NK-92 (cell line): ENCODE measurements around the gene PPP1R13L.
"Not testable (repeated sequence)": the region's sequence is repeated elsewhere in the genome, so short reads cannot be mapped to it uniquely, and the experiment has no call there.

ENCODE experiments used
- DNase-seq: peaks from one replicate; lab custom pipeline; 2025; ENCODE audit not compliant: unreplicated experiment; lab: John Stamatoyannopoulos, UW

Gene PPP1R13L

DNA sequence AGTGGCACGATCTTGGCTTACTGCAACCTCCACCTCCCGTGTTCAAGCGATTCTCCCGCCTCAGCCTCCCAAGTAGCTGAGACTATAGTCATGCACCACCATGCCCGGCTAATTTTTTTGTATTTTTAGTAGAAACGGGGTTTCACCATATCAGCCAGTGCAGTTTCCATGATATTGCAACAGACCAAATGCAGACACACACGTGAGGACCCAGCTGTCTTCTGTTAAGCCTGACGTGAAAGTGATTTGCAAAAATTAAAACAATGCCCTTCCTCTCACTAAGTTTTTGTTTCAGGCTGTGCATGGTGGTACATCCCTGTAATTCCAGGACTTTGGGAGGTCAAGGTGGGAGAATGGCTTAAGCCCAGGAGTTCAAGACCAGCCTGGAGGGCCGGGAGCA lies 26.1 kb upstream of the PPP1R13L start:
- DNase-seq, result not testable (repeated sequence)

GRCh38 chr19:45429896-45430295 lies 25.0 kb upstream of the PPP1R13L start:
- DNase-seq, result not testable (repeated sequence)

DNA sequence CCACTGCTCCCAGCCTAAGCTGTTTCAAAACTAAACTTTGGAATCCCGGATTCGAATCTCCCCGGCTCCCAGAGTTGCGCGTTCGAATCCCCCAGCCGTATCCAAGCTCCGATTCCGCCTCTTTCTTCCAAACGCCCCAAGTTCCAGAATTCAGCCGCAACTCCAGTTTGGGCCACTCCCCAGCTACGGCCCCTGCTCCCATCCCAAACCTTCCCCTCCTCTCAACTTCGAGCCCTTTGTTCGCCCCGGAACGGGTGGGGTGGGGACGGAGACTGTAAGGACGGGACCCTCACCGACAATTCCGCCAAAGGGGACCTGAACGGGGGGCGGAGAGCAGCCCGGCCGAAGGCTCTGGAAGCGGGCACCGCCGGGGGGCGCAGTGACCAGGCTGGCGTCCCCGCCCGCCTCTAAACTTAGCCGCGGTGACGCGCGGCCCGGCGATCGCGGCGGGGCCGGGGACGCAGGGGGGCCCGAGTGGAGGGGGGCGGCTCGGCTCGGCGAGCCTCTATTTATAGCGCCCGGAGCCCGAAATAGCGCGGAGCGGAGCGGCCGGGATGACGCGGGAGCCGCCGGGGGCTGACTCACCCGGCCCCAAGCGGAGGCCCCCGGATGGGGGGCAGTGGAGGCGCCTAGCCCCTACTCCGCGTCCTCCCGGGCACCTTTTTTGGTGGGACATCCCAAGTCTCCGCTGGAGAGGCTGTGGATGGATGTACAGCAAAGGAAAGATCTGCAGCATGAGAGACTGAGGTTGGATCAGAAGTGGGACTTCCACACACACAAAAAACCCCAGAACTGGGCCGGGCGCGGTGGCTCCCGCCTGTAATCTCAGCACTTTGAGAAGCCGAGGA lies 23.7 kb upstream of the PPP1R13L start:
- DNase-seq, result no peak

- DNase-seq, result no peak
Measured at GRCh38 chr19:45424191-45425058, 19.6 kb upstream of the PPP1R13L start.

DNA sequence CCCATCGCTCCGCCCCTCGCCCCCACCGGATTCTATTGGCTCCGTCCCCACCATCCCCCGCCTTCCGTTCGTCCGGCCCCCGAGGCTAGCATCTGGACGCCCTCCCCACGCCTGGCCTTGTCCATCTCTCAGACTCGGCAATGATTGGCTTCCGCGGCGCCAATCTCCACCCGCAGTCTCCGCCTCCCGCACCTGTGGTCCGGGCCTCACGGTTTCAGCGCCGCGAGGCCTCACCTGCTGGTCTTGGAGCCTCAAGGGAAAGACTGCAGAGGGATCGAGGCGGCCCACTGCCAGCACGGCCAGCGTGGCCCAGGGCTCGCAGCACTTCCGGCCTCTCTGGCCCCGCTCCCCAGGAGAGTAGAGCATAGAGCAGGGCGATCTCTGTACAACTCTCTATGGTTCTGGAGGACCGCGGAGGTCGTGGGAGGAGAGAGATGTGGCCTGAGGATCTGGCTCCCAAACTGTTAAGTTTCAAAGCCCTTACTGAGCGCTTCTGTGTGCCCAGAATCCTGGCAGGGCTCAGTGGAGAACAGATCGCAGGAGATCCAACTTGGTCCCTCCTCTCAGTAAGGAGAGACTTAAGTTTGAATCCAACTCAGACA lies 18.8 kb upstream of the PPP1R13L start, which contains the start of gene ERCC1:
TSS of gene ERCC1 (minus strand) at position 329 of the 602 bp plus-strand sequence. CDS start 543 bp downstream, outside the sequence.
- DNase-seq, result no peak

DNA sequence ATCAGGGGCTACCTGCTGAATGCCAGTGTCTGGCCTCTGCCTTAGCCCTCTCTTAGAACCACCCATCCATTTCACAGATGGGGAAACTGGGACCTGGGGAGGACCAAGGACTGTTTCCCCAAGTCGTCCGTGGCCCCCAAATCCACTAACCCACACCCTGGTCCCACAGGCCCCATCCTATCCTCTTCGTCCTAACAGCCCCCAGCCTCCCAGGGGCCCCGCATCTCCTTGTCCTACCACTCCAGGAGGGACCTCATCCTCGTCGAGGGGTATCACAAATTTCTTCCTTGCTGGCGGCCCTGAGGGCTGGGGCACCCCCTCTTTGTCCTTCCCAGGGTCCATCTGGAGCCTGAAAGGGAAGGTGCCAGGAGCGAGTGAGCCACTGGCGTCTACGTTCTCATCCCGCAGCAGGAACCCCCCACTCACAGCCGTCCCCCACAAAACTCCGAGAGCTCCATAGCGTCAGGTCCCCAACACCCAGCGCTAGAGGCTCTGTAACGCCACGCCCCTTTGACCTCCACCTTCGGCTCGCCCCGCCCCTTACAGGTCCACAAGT lies 18.2 kb upstream of the PPP1R13L start:
- DNase-seq, result no peak

GRCh38 chr19:45421947-45422498 lies 17.2 kb upstream of the PPP1R13L start:
- DNase-seq, result no peak

DNA sequence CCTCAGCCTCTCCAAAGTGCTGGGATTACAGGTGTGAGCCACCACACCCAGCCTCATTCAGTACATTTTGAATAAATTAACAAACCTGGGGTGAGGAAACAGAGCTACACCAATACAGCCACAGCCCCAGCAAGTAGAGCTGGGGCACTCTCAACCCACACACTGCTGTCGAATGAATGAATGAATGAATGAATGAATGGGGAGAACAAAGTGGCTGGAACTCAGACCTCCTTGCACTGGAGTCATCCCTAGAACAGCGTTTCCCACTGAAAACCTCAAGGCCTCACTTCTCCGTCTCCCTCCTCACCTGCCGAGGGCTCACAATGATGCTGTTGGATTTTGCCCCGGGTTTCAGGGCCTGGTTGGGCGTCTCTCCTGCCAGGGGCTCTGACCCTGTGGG lies 16.0 kb upstream of the PPP1R13L start:
- no peak for DNase-seq

DNA sequence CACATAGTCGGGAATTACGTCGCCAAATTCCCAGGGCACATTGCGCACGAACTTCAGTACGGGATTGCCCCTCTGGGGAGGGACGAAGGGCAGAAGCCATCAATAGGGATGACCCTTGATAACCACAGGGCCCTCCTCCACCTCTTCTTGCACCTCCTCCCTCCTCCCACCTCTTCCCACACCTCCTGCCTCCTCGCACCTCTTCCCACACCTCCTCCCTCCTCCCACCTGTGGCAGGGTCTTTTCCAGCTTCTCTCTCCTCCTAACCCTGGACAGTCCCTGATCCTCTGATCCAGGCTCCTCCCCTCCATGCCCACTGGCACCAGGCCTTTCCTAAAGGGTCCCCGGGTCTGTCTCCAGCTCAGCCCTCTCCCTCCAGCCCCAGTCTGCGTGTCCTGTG lies 15.5 kb upstream of the PPP1R13L start:
- DNase-seq, result no peak

DNA sequence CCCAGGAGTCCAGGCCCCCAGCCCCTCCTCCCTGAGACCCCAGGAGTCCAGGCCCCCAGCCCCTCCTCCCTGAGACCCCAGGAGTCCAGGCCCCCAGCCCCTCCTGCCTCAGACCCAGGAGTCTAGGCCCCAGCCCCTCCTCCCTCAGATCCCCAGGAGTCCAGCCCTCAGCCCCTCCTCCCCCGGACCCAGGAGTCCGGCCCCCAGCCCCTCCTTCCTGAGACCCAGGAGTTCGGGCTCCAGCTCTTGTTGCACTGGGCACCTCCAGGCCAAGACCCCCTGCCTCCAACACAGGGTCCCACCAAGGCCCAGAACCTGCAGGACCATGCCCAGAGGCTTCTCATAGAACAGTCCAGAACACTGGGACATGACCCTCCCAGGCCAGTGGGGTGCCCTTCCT lies 15.0 kb upstream of the PPP1R13L start:
- DNase-seq, result no peak

DNA sequence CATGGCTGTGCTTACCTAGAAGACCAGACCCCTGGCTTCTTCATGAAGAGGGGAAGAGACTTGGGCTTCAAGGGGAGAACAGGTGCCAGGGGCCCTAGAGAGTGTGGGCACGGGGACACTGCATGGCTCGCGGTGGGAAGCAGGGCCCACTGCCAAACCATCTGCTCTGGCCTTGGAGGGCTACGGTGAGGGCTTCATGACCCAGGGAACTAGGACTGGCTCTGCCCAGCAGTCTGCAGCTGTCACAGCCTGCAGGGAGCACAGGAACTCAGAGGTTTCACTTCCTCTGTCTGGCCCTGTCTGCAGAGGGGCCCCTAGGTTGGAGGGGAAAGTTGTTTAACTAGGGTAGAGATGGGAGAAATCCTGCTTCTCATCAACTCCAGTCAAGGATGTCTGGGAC lies 14.5 kb upstream of the PPP1R13L start:
- no peak for DNase-seq

DNA sequence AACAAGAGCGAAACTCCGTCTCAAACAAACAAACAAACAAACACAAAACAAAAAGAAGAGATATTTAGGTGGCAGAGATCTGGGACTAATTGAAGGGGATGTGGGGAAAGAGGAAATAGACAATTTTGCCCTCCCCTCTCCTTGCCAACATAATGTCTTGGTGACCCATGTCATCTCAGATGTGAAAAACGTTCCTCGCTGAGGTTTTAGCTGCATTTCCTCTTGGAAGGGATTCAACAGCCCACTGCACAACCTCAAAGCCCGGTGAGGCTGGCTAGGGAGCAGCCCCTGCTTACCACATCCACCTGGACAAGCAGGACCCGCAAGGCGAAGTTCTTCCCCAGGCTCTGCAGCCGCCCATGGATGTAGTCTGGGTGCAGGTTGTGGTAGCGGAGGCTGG lies 13.9 kb upstream of the PPP1R13L start:
- no peak for DNase-seq

- DNase-seq, result no peak
Measured at GRCh38 chr19:45417151-45417550, 12.3 kb upstream of the PPP1R13L start.

DNA sequence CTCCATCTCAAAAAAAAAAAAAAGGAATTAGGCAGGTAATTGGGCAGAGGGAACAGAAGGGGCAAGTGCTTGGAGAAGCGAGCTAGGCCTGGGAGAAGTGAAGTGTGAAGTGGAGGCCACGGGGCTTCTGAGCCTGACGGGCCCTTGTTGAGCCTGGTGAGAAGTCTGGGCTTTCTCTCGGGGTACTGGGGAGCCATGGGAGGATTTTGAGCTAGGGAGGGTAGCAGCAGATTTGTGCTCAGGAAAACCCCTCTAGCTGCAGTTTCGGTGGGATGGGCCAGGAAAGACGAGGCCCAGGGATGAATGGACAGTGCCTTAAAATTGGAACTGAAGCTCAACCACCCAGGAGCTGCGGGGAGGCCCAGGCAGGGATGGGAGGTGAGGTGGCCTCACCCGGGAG lies 9.6 kb upstream of the PPP1R13L start:
- DNase-seq, result no peak

- no peak for DNase-seq
Measured at GRCh38 chr19:45413497-45413896, 8.6 kb upstream of the PPP1R13L start.

- DNase-seq, result not testable (repeated sequence)
Measured at GRCh38 chr19:45410330-45410729, 5.5 kb upstream of the PPP1R13L start.

GRCh38 chr19:45409557-45409920 lies 4.7 kb upstream of the PPP1R13L start:
- DNase-seq, result no peak

- DNase-seq, result no peak
Measured at GRCh38 chr19:45408830-45409556, 4.1 kb upstream of the PPP1R13L start.

DNA sequence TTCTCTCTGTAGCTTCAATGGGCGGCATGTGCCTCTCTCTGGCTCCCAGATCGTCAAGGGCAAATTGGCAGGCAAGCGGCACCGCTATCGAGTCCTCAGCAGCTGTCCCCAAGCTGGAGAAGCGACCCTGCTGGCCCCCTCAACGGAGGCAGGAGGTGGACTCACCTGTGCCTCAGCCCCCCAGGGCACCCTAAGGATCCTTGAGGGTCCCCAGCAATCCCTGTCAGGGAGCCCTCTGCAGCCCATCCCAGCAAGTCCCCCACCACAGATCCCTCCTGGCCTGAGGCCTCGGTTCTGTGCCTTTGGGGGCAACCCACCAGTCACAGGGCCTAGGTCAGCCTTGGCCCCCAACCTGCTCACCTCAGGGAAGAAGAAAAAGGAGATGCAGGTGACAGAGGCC lies 3.3 kb upstream of the PPP1R13L start:
- DNase-seq, result no peak

DNA sequence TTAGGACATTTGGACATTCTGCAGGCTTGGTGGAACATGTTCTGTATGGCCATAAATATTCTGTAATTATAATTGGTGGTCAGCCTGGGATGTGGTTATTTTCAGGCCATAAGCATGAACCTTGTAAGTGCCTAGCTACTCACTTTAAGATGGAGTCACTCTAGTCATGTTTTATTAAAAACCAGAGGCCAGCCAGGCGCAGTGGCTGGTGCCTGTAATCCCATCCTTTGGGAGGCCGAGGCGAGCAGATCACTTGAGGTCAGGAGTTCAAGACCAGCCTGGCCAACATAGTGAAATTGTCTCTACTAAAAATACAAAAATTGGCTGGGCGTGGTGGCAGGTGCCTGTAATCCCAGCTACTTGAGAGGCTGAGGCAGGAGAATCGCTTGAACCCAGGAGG lies 2.7 kb upstream of the PPP1R13L start:
- not testable (repeated sequence) for DNase-seq

GRCh38 chr19:45407091-45407375 lies 2.2 kb upstream of the PPP1R13L start:
- no peak for DNase-seq
